Epithelial cell of prostate (primary cell): Measurements from ENCODE around the gene CCZ1B.
"Not testable (repeated sequence)": the region's sequence is repeated elsewhere in the genome, so short reads cannot be mapped to it uniquely, and the experiment has no call there.

ENCODE experiments used
- DNase-seq: peaks from one replicate; pipeline ENCODE4 v3.0.0-alpha.2; 2011; ENCODE audit warnings: low read depth, low spot score
- H3K27ac ChIP-seq: fragments of 450-650 bp; 2 replicates; pipeline ENCODE4 v1.5.1; 2017; ENCODE audit warnings: mild to moderate bottlenecking

The CCZ1B gene

DNA sequence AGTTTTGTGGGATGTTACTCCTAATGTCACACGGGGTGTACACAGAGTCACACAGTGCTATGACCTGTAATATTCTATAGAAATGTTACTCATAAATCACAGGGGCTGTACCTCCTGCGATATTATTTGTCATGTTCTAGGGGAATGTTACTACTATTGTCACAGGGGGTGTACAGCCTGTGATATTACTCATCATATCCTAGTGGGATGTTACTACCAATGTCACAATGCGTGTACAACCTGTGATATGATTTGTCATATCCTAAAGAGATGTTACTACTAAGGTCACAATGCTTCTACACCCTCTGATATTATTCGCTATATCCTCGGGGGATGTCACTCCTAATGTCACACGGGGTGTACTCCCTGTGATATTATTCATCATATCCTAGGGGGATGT, 7.6 kb upstream of the CCZ1B start:
- DNase-seq = no peak
- no peak overlapping the region for H3K27ac ChIP-seq

GRCh38 chr7:6831018-6831725, 5.1 kb upstream of the CCZ1B start:
- no peak for DNase-seq

GRCh38 chr7:6830026-6830425, 4.0 kb upstream of the CCZ1B start:
- H3K27ac ChIP-seq, DNase-seq: not testable (repeated sequence)

More at GRCh38 chr7:6831018-6831725, 5.1 kb upstream of the CCZ1B start:
- H3K27ac ChIP-seq = no peak overlapping the region

DNA sequence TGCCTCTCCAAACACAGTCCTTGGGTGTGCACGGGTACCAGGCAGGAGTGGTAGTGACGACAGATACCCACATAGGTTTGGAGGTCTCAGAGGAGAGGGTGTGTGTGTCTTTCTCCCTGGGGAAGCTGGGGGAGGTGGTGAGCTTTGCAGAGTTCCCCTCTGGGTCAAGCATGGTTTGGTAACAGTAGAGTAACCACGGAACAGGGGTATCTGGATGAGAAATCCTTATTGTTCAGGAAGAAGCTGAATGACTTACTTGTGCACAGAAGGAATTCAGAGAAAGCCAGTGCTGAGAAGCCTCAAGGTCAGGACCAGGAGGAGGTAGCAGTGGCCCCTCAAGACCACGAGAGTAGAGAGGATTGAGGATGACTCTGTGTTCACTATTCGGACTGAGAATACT, 3.5 kb upstream of the CCZ1B start:
- not testable (repeated sequence) for DNase-seq, H3K27ac ChIP-seq

DNA sequence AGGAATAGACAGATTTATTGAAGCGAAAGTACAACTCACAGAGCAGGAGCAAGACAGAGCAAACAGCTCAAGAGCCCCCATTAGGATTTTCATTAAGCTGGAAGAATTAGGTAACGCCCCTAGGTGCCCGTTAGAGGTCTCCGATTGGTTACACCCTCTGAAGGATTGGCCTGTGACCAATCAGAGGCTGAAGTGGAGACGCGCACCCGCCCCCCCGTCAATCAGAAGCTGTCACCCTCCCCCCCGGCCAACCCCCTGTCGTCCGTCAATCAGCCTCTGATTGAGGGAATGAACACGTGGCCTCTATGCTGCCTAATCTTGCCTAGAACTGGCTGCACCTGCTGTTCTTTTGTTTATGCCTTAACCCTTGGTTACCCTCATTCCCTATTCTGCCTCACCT, 1.1 kb upstream of the CCZ1B start:
- not testable (repeated sequence) for DNase-seq, H3K27ac ChIP-seq

DNA sequence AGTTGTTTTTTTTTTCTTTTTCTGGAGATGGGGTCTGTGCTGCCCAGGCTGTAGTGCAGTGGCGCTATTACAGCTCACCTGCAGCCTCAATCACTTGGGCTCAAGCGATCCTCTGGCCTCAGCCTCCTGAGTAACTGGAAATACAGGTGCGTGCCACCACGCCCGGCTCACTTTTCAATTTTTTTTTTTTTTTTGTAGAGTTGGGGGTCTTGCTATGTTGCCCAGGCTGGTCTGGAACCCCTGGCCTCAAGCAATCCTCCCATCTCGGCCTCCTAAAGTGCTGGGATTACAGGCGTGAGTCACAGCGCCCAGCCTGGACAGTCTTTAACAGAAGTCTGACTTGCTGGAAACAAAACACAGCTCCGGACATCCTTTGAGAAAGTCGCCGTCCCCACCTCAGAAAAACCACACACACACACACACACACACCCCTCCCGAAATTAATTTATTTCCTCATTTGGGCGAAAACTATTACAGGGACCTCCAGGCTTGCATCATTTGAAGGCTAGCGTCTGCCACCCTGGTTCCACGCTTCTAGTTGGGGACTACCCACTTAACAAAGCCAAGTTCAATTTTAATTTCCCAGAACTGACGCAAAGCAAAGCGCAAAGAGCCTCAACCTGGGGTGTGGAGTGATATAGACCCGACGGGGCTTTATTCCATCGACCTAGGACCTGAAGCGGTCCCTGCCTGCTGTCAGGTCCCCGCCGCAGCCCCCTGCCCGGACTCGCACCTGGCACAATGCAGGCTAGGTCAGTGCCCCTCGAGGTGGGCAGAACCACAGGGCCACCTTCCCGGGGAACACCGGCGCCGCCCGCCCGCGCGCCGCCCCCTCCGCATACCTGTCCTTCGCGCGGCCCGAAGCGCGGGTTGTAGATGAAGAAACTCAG, 594 bp downstream of the CCZ1B start:
- H3K27ac ChIP-seq, DNase-seq: not testable (repeated sequence)

DNA sequence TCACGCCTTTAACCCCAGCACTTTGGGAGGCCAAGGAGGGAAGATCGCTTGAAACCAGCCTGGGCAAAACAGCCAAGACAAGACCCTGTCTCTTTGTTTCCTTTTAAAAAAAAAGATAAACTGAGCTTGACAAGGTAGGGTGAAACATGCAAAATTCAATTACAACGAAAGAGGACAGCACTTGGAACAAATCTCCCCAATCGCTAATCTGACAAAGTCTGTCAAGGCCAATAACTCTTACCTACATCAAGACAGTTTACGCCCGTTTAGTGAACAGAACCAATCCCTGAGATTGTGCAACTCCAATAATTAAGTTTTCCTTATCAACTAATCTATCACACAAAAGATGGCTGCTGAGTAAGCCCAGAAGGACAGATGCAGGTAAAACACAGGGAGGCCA, 4.5 kb downstream of the CCZ1B start:
- DNase-seq, H3K27ac ChIP-seq: not testable (repeated sequence)

GRCh38 chr7:6815470-6815869, 10.6 kb downstream of the CCZ1B start:
- not testable (repeated sequence) for DNase-seq, H3K27ac ChIP-seq

- not testable (repeated sequence) for H3K27ac ChIP-seq, DNase-seq
Measured at GRCh38 chr7:6813011-6813410, 13.1 kb downstream of the CCZ1B start.

- DNase-seq, H3K27ac ChIP-seq: not testable (repeated sequence)
Measured at GRCh38 chr7:6807959-6808358, 18.1 kb downstream of the CCZ1B start.

DNA sequence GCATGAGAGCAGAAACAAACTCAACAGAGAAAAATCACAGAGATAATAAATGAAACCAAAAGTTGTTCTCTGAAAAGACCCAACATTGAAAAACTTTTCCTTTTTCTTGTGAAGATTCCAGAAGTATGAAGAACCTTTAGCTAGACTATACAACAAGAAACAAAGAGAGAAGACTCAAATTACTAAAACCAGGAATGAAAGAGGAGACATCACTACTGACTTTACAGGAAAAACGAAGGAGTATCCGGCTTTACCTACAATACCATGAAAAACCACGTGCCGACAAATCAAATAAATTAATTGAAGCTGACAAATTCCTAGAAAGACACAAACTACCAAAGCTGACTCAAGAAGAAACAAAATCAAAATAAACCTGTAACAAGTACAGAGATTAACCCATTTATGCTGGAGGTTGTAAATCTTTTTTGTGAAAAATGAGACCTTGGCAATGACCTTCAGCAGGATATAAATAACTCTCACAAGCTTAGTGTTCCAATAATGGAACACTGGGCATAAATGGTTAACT, 18.6 kb downstream of the CCZ1B start:
- DNase-seq, H3K27ac ChIP-seq: not testable (repeated sequence)

DNA sequence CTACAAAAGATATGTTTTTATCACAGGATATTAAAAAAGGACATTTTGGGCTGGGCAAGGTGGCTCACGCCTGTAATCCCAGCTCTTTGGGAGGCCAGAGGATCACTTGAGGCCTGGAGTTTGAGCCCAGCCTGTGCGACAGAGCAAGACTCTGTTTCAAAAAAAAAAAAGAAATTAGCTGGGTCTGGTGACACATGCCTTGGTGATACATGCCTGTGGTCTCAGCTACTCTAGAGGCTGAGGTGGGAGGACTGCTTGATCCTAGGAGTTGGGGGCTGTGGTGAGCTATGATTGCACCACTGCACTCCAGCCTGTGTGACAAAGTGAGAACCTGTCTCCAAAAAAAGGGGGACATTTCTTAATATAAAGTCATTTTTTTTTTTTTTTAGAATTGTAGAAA, 25.7 kb downstream of the CCZ1B start:
- H3K27ac ChIP-seq, DNase-seq: not testable (repeated sequence)

GRCh38 chr7:6799887-6800286, 26.2 kb downstream of the CCZ1B start:
- not testable (repeated sequence) for H3K27ac ChIP-seq, DNase-seq

GRCh38 chr7:6798047-6798446, 28.0 kb downstream of the CCZ1B start:
- not testable (repeated sequence) for H3K27ac ChIP-seq, DNase-seq

DNA sequence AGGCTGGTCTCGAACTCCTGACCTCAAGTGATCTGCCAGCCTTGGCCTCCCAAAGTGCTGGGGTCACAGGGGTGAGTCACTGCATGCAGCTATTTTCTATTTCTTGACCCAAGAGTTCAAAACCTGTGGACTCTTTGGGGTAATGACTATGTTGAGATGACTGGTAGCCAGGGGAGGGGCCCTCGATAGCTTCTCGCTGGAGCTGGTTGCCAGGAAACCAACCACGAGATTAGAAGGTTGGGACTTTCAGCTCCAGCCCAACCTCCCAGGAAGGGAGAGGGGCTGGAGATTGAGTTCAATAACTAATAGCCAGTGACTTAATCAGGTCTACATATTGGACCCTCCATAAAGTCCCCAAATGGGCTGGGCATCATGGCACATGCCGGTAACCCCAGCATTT, 28.9 kb downstream of the CCZ1B start:
- not testable (repeated sequence) for DNase-seq, H3K27ac ChIP-seq

DNA sequence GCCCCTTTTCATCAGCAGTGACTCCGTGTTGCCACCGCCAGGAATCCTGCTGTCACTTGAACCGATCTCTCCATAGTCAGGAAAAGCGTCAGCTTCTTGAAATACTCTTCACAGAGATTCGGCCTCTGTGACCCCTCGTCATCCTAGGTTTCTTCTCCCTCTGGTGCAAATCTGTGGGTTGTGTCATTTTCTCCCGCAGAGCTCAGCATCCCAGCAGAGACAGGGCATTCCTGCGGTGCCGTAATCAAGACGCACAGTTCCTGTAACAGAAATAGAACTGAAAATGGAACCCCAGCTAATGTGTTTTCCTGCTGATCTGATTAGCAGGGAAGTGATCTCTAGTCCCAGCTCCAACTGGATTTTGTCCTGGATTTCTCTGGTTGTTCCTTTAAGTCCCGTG, 31.8 kb downstream of the CCZ1B start:
- not testable (repeated sequence) for DNase-seq

GRCh38 chr7:6792113-6792872, 33.8 kb downstream of the CCZ1B start:
- not testable (repeated sequence) for H3K27ac ChIP-seq

More for the DNA sequence above, 31.8 kb downstream of the CCZ1B start:
- not testable (repeated sequence) for H3K27ac ChIP-seq

GRCh38 chr7:6789353-6789752, 36.7 kb downstream of the CCZ1B start:
- not testable (repeated sequence) for DNase-seq, H3K27ac ChIP-seq

More at GRCh38 chr7:6792113-6792872, 33.8 kb downstream of the CCZ1B start:
- DNase-seq = not testable (repeated sequence)

GRCh38 chr7:6781581-6781980, 44.5 kb downstream of the CCZ1B start:
- not testable (repeated sequence) for H3K27ac ChIP-seq, DNase-seq

DNA sequence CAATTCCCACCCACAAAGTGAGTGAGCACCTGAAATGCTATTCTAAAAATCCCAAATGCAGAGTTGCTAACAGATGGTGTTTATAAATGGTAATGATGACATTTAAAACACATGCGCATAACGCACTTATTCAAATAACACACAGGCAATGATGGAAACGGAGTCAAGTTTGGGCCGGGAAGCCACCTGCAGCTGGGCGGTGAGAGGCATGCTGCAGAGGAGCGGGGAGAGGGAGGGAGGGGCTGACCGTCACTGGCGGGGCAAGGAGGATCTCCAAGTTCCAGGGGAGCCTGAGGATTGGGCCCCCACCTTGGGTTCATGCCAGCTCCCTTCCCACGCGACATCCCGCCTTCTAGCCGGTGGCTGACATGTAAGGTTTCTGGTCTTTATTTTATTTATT, 64.9 kb downstream of the CCZ1B start:
- not testable (repeated sequence) for DNase-seq, H3K27ac ChIP-seq
